NT2/D1 (cell line): ENCODE measurements around the gene PPEF1.

Experiments used
- SUZ12 ChIP-seq: IDR thresholded peaks from 2 replicates; pipeline ENCODE4 v1.6.1; 2011; ENCODE audit not compliant: insufficient read length, insufficient read depth; ENCODE audit errors: extremely low read depth
- YY1 ChIP-seq: IDR thresholded peaks from 2 replicates; pipeline ENCODE4 v1.6.1; 2011; ENCODE audit not compliant: insufficient read length, insufficient read depth
- ZNF274 ChIP-seq: IDR thresholded peaks from 2 replicates; pipeline ENCODE4 v1.6.1; 2011; ENCODE audit warnings: mild to moderate bottlenecking, low read depth, low read length

DNA sequence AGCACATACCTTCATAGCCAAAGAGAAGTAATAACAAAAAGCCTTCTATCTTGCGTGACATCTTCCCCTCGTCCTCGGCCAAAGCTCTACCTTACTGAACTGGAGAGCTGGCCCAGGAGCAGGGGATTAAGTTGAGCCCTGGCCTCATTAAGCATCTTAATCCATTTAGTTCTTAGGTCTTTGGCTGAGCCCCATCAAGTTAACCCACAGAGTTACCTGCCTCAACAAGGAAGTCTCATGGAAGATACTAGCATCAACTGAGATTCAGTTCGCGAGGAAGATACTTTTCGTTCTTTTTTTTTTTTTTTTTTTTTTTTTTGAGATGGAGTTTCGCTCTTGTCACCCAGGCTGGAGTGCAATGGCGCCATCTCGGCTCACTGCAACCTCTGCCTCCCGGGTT is 35.4 kb upstream of the PPEF1 start, which contains the start of gene RS1:
- TF ChIP-seq YY1 (no peak), ZNF274 (no peak), SUZ12 (no peak)
